GM23338 (cell line): ENCODE measurements around the gene SFMBT2. TPM values are rescaled to one million over a fixed set of nuclear protein-coding genes. Genes with fewer than 3 reads are reported as not detected.

Experiments
- ATAC-seq: fragments of 200-7000 bp; cut with Tn5 transposase; 3 replicates; pipeline ENCODE4 v1.9.1; 2020
- DNase-seq: peaks from one replicate; pipeline ENCODE4 v3.0.0-alpha.2; 2015; ENCODE audit warnings: low spot score
- H2AFZ ChIP-seq: fragments of 200-600 bp; sonication (generic); 2 replicates; pipeline ENCODE4 v1.8.0; 2016; ENCODE audit warnings: antibody characterized with exemption, mild to moderate bottlenecking, moderate library complexity
- H3F3A ChIP-seq: fragments of 200-600 bp; sonication (generic); replicated peaks from 2 replicates; pipeline ENCODE4 v1.8.0; 2017; ENCODE audit warnings: antibody characterized with exemption, mixed run types, low read depth
- H3K27ac ChIP-seq: fragments of 200-600 bp; sonication (generic); 2 replicates; pipeline ENCODE4 v1.6.1; 2016; ENCODE audit warnings: low read depth
- H3K27me3 ChIP-seq: fragments of 200-600 bp; sonication (generic); 2 replicates; pipeline ENCODE4 v1.8.0; 2016; ENCODE audit warnings: mild to moderate bottlenecking, mixed run types, moderate library complexity; ENCODE audit not compliant: insufficient read depth
- H3K36me3 ChIP-seq: fragments of 200-600 bp; sonication (generic); 2 replicates; pipeline ENCODE4 v1.8.0; 2016; ENCODE audit warnings: mild to moderate bottlenecking; ENCODE audit not compliant: insufficient read depth
- H3K4me1 ChIP-seq: fragments of 200-600 bp; sonication (generic); 2 replicates; pipeline ENCODE4 v1.8.0; 2016; ENCODE audit warnings: mild to moderate bottlenecking, moderate library complexity; ENCODE audit not compliant: insufficient read depth
- H3K4me2 ChIP-seq: fragments of 200-600 bp; sonication (generic); 2 replicates; pipeline ENCODE4 v1.7.1; 2017; ENCODE audit warnings: mixed run types
- H3K4me3 ChIP-seq: fragments of 200-600 bp; sonication (generic); 2 replicates; pipeline ENCODE4 v1.6.1; 2016; ENCODE audit warnings: mixed run types
- H3K79me2 ChIP-seq: fragments of 200-600 bp; sonication (generic); replicated peaks from 2 replicates; pipeline ENCODE4 v1.8.0; 2017; ENCODE audit warnings: mild to moderate bottlenecking; ENCODE audit not compliant: insufficient read depth
- H3K9me2 ChIP-seq: fragments of 200-600 bp; sonication (generic); 2 replicates; pipeline ENCODE4 v1.8.0; 2017; ENCODE audit not compliant: insufficient read depth
- H4K20me1 ChIP-seq: fragments of 200-600 bp; sonication (generic); replicated peaks from 2 replicates; pipeline ENCODE4 v1.8.0; 2017; ENCODE audit warnings: mild to moderate bottlenecking; ENCODE audit not compliant: insufficient read depth
- H3K27ac Mint-ChIP-seq: 2 replicates; pipeline ENCODE4 v1.8.0; 2020; ENCODE audit warnings: inconsistent platforms, mild to moderate bottlenecking, moderate library complexity, mixed read lengths
- H3K27me3 Mint-ChIP-seq: 3 replicates; pipeline ENCODE4 v1.8.0; 2022; ENCODE audit warnings: low read depth, mild to moderate bottlenecking, moderate library complexity, mixed read lengths, inconsistent platforms; ENCODE audit not compliant: insufficient read depth, poor library complexity
- H3K36me3 Mint-ChIP-seq: 3 replicates; pipeline ENCODE4 v1.8.0; 2021; ENCODE audit warnings: low read depth, mild to moderate bottlenecking, inconsistent platforms, moderate library complexity, mixed read lengths
- H3K4me1 Mint-ChIP-seq: 3 replicates; pipeline ENCODE4 v1.8.0; 2020; ENCODE audit warnings: mild to moderate bottlenecking, inconsistent platforms, mixed read lengths
- H3K4me3 Mint-ChIP-seq: 3 replicates; pipeline ENCODE4 v1.8.0; 2021; ENCODE audit warnings: moderate library complexity, mild to moderate bottlenecking, inconsistent platforms, mixed read lengths
- H3K9me3 Mint-ChIP-seq: 3 replicates; pipeline ENCODE4 v1.8.0; 2020; ENCODE audit warnings: moderate library complexity, mild to moderate bottlenecking, inconsistent platforms, mixed read lengths
- CREB1 ChIP-seq: fragments of 250-450 bp; sonication (Bioruptor Pico); IDR thresholded peaks from 2 replicates; pipeline ENCODE4 v1.5.0; 2020; ENCODE audit warnings: low read depth, mild to moderate bottlenecking, moderate library complexity
- EZH2 ChIP-seq: fragments of 200-600 bp; sonication (generic); IDR thresholded peaks from one replicate; pipeline ENCODE4 v1.8.0; 2017; ENCODE audit warnings: antibody characterized with exemption, mild to moderate bottlenecking, low read depth; ENCODE audit not compliant: unreplicated experiment
- EZH2phosphoT487 ChIP-seq: fragments of 200-600 bp; sonication (generic); IDR thresholded peaks from one replicate; pipeline ENCODE4 v1.8.1; 2018; ENCODE audit warnings: antibody characterized with exemption; ENCODE audit not compliant: unreplicated experiment
- JUNB ChIP-seq: IDR thresholded peaks from one replicate; pipeline ENCODE4 v1.6.1; 2016; ENCODE audit warnings: antibody characterized with exemption; ENCODE audit not compliant: unreplicated experiment
- NANOG ChIP-seq: IDR thresholded peaks from 2 replicates; pipeline ENCODE4 v1.6.1; 2016; ENCODE audit warnings: antibody characterized with exemption, borderline replicate concordance
- POLR2AphosphoS5 ChIP-seq: IDR thresholded peaks from 2 replicates; pipeline ENCODE4 v1.6.1; 2016; ENCODE audit warnings: antibody characterized with exemption, low read depth
- STAT1 ChIP-seq: IDR thresholded peaks from one replicate; pipeline ENCODE4 v1.6.1; 2016; ENCODE audit warnings: antibody characterized with exemption; ENCODE audit not compliant: unreplicated experiment
- ZNF114 ChIP-seq: fragments of 250-450 bp; sonication (Bioruptor Pico); IDR thresholded peaks from 2 replicates; pipeline ENCODE4 v1.5.0; 2020; ENCODE audit warnings: mild to moderate bottlenecking, moderate library complexity
- ZNF331 ChIP-seq: fragments of 250-450 bp; sonication (Bioruptor Pico); IDR thresholded peaks from 2 replicates; pipeline ENCODE4 v1.5.0; 2020; ENCODE audit warnings: low read depth, mild to moderate bottlenecking, moderate library complexity
- polyA plus RNA-seq: library from polyadenylated mRNA; unstranded; fragments of >200 nt; fragmentation: Nextera tagmentation; extraction: Ambion mirVana; gene quantifications from 2 replicates; pipeline ENCODE4 v1.2.1, GENCODE V29; 2016
- total RNA-seq: library from RNA; depleted of rRNA; stranded (reverse); fragments of >200 nt; shearing (Covaris generic); gene quantifications from 2 replicates; pipeline ENCODE4 v1.2.3, GENCODE V29; 2014
- TF ChIP-seq, protein P1 (sequence below): IDR thresholded peaks from 2 replicates; pipeline ENCODE4 v1.6.1; 2016; ENCODE audit warnings: antibody characterized with exemption
- TF ChIP-seq, protein P2 (sequence below), 2 experiments: fragments of 200-600 bp in 1 of 2; sonication (generic) in 1 of 2; conservative IDR thresholded peaks; 2 replicates each; pipeline versions ENCODE4 v1.5.1 to v1.6.1; 2016 to 2017; ENCODE audit warnings: antibody characterized with exemption in 2 of 2, low read depth in 2 of 2, mild to moderate bottlenecking in 2 of 2, moderate library complexity in 1 of 2
- TF ChIP-seq, protein P3 (sequence below): IDR thresholded peaks from one replicate; pipeline ENCODE4 v1.6.1; 2018; ENCODE audit warnings: antibody characterized with exemption; ENCODE audit not compliant: unreplicated experiment

Gene SFMBT2
- total and polyA plus RNA-seq, 2 experiments from 2014 or later, result 2.7 to 6.7 TPM

DNA sequence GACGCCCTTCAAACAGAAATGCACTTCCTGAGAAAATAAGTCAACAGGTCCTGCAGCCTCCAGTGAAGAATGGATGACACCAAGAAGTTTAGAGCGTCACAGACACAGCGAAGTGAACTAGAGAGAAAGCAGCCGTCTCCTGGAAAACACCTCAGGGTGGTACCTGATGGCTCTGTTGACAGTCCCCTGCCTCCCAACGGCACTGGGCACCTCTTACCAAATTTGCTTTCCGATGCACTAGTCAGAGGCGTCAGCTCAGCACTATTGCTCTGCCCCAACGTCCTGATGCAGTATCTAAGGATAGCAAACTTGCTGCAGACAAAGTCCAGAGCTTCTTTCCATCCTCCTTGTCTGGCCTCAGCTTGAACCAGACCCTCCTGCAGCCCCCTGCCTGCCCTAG lies 38.3 kb downstream of the SFMBT2 start (continued):
- TF ChIP-seq, protein P1, sequence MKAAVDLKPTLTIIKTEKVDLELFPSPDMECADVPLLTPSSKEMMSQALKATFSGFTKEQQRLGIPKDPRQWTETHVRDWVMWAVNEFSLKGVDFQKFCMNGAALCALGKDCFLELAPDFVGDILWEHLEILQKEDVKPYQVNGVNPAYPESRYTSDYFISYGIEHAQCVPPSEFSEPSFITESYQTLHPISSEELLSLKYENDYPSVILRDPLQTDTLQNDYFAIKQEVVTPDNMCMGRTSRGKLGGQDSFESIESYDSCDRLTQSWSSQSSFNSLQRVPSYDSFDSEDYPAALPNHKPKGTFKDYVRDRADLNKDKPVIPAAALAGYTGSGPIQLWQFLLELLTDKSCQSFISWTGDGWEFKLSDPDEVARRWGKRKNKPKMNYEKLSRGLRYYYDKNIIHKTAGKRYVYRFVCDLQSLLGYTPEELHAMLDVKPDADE, result no peak
- no peak for TF ChIP-seq EZH2phosphoT487
- TF ChIP-seq, protein P2, sequence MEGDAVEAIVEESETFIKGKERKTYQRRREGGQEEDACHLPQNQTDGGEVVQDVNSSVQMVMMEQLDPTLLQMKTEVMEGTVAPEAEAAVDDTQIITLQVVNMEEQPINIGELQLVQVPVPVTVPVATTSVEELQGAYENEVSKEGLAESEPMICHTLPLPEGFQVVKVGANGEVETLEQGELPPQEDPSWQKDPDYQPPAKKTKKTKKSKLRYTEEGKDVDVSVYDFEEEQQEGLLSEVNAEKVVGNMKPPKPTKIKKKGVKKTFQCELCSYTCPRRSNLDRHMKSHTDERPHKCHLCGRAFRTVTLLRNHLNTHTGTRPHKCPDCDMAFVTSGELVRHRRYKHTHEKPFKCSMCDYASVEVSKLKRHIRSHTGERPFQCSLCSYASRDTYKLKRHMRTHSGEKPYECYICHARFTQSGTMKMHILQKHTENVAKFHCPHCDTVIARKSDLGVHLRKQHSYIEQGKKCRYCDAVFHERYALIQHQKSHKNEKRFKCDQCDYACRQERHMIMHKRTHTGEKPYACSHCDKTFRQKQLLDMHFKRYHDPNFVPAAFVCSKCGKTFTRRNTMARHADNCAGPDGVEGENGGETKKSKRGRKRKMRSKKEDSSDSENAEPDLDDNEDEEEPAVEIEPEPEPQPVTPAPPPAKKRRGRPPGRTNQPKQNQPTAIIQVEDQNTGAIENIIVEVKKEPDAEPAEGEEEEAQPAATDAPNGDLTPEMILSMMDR (conservative IDR thresholded peaks at IDR 0.05; ENCODE audit: low read depth in 2 of 2), result no peak
- no peak for TF ChIP-seq EZH2
- no peak for TF ChIP-seq JUNB
- TF ChIP-seq ZNF331 (CRISPR knock-in tag), result no peak
- TF ChIP-seq, protein P3, sequence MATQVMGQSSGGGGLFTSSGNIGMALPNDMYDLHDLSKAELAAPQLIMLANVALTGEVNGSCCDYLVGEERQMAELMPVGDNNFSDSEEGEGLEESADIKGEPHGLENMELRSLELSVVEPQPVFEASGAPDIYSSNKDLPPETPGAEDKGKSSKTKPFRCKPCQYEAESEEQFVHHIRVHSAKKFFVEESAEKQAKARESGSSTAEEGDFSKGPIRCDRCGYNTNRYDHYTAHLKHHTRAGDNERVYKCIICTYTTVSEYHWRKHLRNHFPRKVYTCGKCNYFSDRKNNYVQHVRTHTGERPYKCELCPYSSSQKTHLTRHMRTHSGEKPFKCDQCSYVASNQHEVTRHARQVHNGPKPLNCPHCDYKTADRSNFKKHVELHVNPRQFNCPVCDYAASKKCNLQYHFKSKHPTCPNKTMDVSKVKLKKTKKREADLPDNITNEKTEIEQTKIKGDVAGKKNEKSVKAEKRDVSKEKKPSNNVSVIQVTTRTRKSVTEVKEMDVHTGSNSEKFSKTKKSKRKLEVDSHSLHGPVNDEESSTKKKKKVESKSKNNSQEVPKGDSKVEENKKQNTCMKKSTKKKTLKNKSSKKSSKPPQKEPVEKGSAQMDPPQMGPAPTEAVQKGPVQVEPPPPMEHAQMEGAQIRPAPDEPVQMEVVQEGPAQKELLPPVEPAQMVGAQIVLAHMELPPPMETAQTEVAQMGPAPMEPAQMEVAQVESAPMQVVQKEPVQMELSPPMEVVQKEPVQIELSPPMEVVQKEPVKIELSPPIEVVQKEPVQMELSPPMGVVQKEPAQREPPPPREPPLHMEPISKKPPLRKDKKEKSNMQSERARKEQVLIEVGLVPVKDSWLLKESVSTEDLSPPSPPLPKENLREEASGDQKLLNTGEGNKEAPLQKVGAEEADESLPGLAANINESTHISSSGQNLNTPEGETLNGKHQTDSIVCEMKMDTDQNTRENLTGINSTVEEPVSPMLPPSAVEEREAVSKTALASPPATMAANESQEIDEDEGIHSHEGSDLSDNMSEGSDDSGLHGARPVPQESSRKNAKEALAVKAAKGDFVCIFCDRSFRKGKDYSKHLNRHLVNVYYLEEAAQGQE, result no peak
- no peak for TF ChIP-seq CREB1 (CRISPR knock-in tag)
- no peak for TF ChIP-seq ZNF114
- TF ChIP-seq POLR2AphosphoS5, result no peak
- no peak for TF ChIP-seq STAT1
- no peak for TF ChIP-seq NANOG

DNA sequence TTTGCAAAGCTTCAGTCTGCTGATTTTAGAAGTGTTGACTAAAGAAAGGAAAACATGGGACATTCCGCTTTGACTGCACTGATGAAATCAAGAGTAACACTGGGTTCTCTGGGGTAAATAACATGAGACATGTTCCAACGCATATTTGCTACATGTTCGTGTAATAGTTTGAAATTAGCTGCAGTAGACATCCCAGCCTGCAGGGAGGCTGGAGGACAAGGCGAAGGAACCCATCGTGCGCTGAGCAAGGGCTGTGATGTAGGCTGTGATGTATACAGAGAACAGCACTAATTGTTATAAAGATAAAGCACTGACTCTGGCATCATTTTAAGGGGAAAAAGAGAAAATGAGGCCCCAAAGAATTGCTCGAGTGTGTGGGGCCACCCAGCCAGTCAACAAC lies 40.3 kb downstream of the SFMBT2 start:
- H3K79me2 ChIP-seq, result no peaks in the 10 kb centered on the region
- no peak for ATAC-seq
- no peaks in the 10 kb centered on the region for H3K27me3 ChIP-seq
- no peaks in the 10 kb centered on the region for H3K4me1 Mint-ChIP-seq
- H3K4me3 ChIP-seq, result no peak overlapping the region
- H3K4me3 Mint-ChIP-seq, result no peak overlapping the region
- H4K20me1 ChIP-seq, result no peaks in the 10 kb centered on the region; the same call in 1 of the 2 replicates
- no peaks in the 10 kb centered on the region for H3K9me2 ChIP-seq
- no peak overlapping the region for H3K4me2 ChIP-seq
- H3K9me3 Mint-ChIP-seq, result no peaks in the 10 kb centered on the region; the same call in 2 of the 3 replicates
- H3K27me3 Mint-ChIP-seq, result peaks cover 3% of the 10 kb centered on the region
- H3K27ac ChIP-seq, result no peak overlapping the region
- no peak overlapping the region for H3K27ac Mint-ChIP-seq
- no peaks in the 10 kb centered on the region; the same call in 1 of the 2 replicates for H3K36me3 ChIP-seq
- peaks cover 18% of the 10 kb centered on the region for H3K36me3 Mint-ChIP-seq
- H3K4me1 ChIP-seq, result peaks cover 1% of the 10 kb centered on the region; the same call in 1 of the 2 replicates
- no peak for DNase-seq
- no peak for TF ChIP-seq ZNF331 (CRISPR knock-in tag)
- TF ChIP-seq POLR2AphosphoS5, result no peak
- no peak for TF ChIP-seq NANOG
- no peak for TF ChIP-seq ZNF114
- TF ChIP-seq, protein P2 (conservative IDR thresholded peaks at IDR 0.05; ENCODE audit: low read depth in 2 of 2), result no peak
- TF ChIP-seq STAT1, result no peak
- TF ChIP-seq EZH2, result no peak
- TF ChIP-seq, protein P1, result no peak
- TF ChIP-seq CREB1 (CRISPR knock-in tag), result no peak
- no peaks in the 10 kb centered on the region for H3F3A ChIP-seq
- no peak overlapping the region for H2AFZ ChIP-seq
